ENCODE measurements around the gene CASK. TPM values are rescaled to one million over a fixed set of nuclear protein-coding genes. Genes with fewer than 3 reads are reported as not detected.

CASK gene
- total and polyA plus RNA-seq, 9 of the 15 experiments (the other 6 are each of a cell fraction or from before 2014, with no cell fraction given) = 1.3 to 7.4 (median 5.2) TPM

DNA sequence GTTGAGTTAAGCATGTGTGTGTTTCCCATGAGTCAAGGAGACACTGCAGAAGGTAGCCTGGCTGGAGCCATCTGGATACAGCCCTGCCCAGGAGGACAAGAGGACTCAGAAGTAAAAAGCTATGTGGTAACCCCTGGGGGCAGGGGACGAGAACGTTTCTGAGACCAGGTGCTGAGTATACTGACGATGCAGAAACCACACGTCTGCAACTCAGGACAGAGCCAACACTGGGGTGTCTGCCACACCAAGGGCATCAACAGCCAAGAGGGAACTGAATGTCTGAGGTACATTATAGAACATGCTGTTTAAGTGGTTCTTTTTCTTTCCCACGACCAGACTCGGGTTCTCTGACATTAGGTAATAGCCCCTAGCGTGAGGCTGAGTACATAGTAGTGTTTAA lies 328.7 kb downstream of the CASK start (continued):
- TF ChIP-seq PCBP1 (IDR thresholded peaks at IDR 0.05; ENCODE audit: low read depth, low read length, poor library complexity, severe bottlenecking) = no peak
- TF ChIP-seq SPI1 (IDR thresholded peaks at IDR 0.05; ENCODE audit: borderline replicate concordance, low read depth, low read length) = no peak
- TF ChIP-seq SMARCB1 (IDR thresholded peaks at IDR 0.05; ENCODE audit: insufficient read length, low read depth) = no peak
- no peak for TF ChIP-seq HDAC8 (tag; IDR thresholded peaks at IDR 0.05)
- TF ChIP-seq POLR3G (IDR thresholded peaks at IDR 0.05; ENCODE audit: extremely low read depth, insufficient read length, insufficient replicate concordance) = no peak
- TF ChIP-seq FOXK2 (conservative IDR thresholded peaks at IDR 0.05 in 1 of 2, IDR thresholded peaks at IDR 0.05 in 1 of 2; ENCODE audit: low read depth in 2 of 2) = no peak
- TF ChIP-seq ELF1 (tag; IDR thresholded peaks at IDR 0.05) = no peak

DNA sequence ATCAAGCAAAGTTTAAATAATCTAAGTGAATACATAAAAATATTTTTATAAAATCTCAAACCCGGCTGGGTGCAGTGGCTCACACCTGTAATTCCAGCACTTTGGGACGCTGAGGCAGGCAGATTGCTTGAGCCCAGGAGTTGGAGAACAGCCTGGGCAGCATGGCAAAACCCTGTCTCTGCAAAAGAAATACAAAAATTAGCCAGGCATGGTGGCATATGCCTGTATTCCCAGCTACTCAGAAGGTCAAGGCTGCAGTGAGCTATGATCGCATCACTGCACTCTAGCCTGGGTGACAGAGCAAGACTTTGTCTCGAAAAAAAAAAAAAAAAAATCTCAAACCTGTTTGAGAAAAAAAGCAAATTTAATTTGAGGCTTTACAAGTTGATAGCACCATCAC lies 331.4 kb downstream of the CASK start:
- ChIA-PET CTCF (ENCODE audit: low intra/inter-chr PET ratio) (no interaction called here), POLR2A (no interaction called here)
- FAIRE-seq = no peak
- Histone ChIP-seq H3K4me3 (no peak overlapping the region), H2AFZ (ENCODE audit: low read depth, low read length) (no peak overlapping the region), H3K4me2 (ENCODE audit: insufficient read depth, low read length) (no peak overlapping the region), H3K79me2 (ENCODE audit: control insufficient read depth, insufficient read depth, low read length) (no peaks in the 10 kb centered on the region), H3K36me3 (ENCODE audit: control insufficient read depth, insufficient read depth, low read length) (no peaks in the 10 kb centered on the region), H4K20me1 (replicated peaks; ENCODE audit: control insufficient read depth, insufficient read depth, low read length) (no peaks in the 10 kb centered on the region), H3K4me1 (replicated peaks in 1 of 2; ENCODE audit: control insufficient read depth in 2 of 2, insufficient read depth in 2 of 2, low read length in 2 of 2) (no peaks in the 10 kb centered on the region), H3K27me3 (ENCODE audit: control insufficient read depth in 2 of 2, insufficient read depth in 2 of 2, low read length in 2 of 2) (no peaks in the 10 kb centered on the region), H3K9me1 (ENCODE audit: control insufficient read depth, insufficient read depth, low read length) (no peaks in the 10 kb centered on the region), H3K9me3 (replicated peaks; ENCODE audit: control insufficient read depth, insufficient read depth, low read depth, low read length) (no peaks in the 10 kb centered on the region), H3K27ac (ENCODE audit: extremely low read depth, low read depth, low read length) (no peak overlapping the region), H3K9ac (ENCODE audit: insufficient read depth in 1 of 2, low read depth in 2 of 2, low read length in 2 of 2) (no peak overlapping the region)
- intact Hi-C loops (cut with micrococcal nuclease) = no loop called here
- no TSS peak for BruUV-seq (replicated peaks)
- ATAC-seq = no peak
- in situ Hi-C loops (cut with MboI) = no loop called here
- WGBS (ENCODE audit: insufficient coverage, low coverage, missing lambda C conversion rate) = 30% methylated on average over 4 of the region's 4 CpGs
- no peak for DNase-seq (ENCODE audit: extremely low read depth in 1 of 4, low spot score in 3 of 4)
- TF ChIP-seq, protein P1, sequence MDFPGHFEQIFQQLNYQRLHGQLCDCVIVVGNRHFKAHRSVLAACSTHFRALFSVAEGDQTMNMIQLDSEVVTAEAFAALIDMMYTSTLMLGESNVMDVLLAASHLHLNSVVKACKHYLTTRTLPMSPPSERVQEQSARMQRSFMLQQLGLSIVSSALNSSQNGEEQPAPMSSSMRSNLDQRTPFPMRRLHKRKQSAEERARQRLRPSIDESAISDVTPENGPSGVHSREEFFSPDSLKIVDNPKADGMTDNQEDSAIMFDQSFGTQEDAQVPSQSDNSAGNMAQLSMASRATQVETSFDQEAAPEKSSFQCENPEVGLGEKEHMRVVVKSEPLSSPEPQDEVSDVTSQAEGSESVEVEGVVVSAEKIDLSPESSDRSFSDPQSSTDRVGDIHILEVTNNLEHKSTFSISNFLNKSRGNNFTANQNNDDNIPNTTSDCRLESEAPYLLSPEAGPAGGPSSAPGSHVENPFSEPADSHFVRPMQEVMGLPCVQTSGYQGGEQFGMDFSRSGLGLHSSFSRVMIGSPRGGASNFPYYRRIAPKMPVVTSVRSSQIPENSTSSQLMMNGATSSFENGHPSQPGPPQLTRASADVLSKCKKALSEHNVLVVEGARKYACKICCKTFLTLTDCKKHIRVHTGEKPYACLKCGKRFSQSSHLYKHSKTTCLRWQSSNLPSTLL (IDR thresholded peaks at IDR 0.05) = no peak
- no peak for TF ChIP-seq POLR3G (IDR thresholded peaks at IDR 0.05; ENCODE audit: extremely low read depth, insufficient read length, insufficient replicate concordance)
- no peak for TF ChIP-seq L3MBTL2 (IDR thresholded peaks at IDR 0.05)
- TF ChIP-seq MYNN (IDR thresholded peaks at IDR 0.05) = no peak
- TF ChIP-seq MYNN (CRISPR knock-in tag; IDR thresholded peaks at IDR 0.05) = no peak
- TF ChIP-seq ZNF644 (tag; IDR thresholded peaks at IDR 0.05; ENCODE audit: low read depth) = no peak
- no peak for TF ChIP-seq ZNF436 (CRISPR knock-in tag; IDR thresholded peaks at IDR 0.05)
- no peak for TF ChIP-seq SETDB1 (IDR thresholded peaks at IDR 0.05; ENCODE audit: low read length)
- TF ChIP-seq POLR2A (conservative IDR thresholded peaks at IDR 0.05) = no peak
- TF ChIP-seq JUNB (CRISPR knock-in tag; conservative IDR thresholded peaks at IDR 0.05) = no peak
- no peak for TF ChIP-seq RBM25 (IDR thresholded peaks at IDR 0.05; ENCODE audit: low read depth, low read length, severe bottlenecking)
- TF ChIP-seq ZNF583 (CRISPR knock-in tag; IDR thresholded peaks at IDR 0.05) = no peak
- TF ChIP-seq, protein P2, sequence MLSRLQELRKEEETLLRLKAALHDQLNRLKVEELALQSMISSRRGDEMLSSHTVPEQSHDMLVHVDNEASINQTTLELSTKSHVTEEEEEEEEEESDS (CRISPR knock-in tag; IDR thresholded peaks at IDR 0.05) = no peak
- TF ChIP-seq, protein P3, sequence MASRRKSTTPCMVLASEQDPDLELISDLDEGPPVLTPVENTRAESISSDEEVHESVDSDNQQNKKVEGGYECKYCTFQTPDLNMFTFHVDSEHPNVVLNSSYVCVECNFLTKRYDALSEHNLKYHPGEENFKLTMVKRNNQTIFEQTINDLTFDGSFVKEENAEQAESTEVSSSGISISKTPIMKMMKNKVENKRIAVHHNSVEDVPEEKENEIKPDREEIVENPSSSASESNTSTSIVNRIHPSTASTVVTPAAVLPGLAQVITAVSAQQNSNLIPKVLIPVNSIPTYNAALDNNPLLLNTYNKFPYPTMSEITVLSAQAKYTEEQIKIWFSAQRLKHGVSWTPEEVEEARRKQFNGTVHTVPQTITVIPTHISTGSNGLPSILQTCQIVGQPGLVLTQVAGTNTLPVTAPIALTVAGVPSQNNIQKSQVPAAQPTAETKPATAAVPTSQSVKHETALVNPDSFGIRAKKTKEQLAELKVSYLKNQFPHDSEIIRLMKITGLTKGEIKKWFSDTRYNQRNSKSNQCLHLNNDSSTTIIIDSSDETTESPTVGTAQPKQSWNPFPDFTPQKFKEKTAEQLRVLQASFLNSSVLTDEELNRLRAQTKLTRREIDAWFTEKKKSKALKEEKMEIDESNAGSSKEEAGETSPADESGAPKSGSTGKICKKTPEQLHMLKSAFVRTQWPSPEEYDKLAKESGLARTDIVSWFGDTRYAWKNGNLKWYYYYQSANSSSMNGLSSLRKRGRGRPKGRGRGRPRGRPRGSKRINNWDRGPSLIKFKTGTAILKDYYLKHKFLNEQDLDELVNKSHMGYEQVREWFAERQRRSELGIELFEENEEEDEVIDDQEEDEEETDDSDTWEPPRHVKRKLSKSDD (conservative IDR thresholded peaks at IDR 0.05; ENCODE audit: low read length) = no peak
